DOHH2 (cell line): ENCODE measurements around the gene RNF145.
A peak's percentile ranks its signal among the peaks of the same experiment; 100 is the strongest.

ENCODE experiments used
- H3F3A ChIP-seq: fragments of 200-600 bp; sonication (generic), shearing (Covaris generic); 2 replicates; pipeline ENCODE4 v1.6.0; 2016; ENCODE audit warnings: antibody characterized with exemption, mild to moderate bottlenecking; ENCODE audit not compliant: control insufficient read depth, insufficient read depth
- H3K27ac ChIP-seq: fragments of 200-600 bp; sonication (generic); 2 replicates; pipeline ENCODE4 v1.5.1; 2014; ENCODE audit warnings: low read depth, mild to moderate bottlenecking, low read length, moderate library complexity
- H3K27me3 ChIP-seq: fragments of 200-600 bp; sonication (generic); 2 replicates; pipeline ENCODE4 v1.6.1; 2014; ENCODE audit warnings: mild to moderate bottlenecking, low read length, mixed read lengths; ENCODE audit not compliant: control insufficient read depth
- H3K36me3 ChIP-seq: fragments of 200-600 bp; sonication (generic); 2 replicates; pipeline ENCODE4 v1.6.1; 2014; ENCODE audit warnings: mild to moderate bottlenecking, low read length, moderate library complexity, mixed read lengths; ENCODE audit not compliant: control insufficient read depth
- H3K4me1 ChIP-seq: fragments of 200-600 bp; sonication (generic); 2 replicates; pipeline ENCODE4 v1.6.1; 2014; ENCODE audit warnings: mild to moderate bottlenecking, low read length, mixed read lengths; ENCODE audit not compliant: control insufficient read depth
- H3K4me2 ChIP-seq: fragments of 200-600 bp; sonication (generic); 2 replicates; pipeline ENCODE4 v1.6.0; 2014; ENCODE audit warnings: mild to moderate bottlenecking, low read length, moderate library complexity
- H3K4me3 ChIP-seq: fragments of 200-600 bp; sonication (generic); 2 replicates; pipeline ENCODE4 v1.5.1; 2014; ENCODE audit warnings: mild to moderate bottlenecking, low read length, mixed read lengths
- H3K79me2 ChIP-seq: fragments of 200-600 bp; sonication (generic); 2 replicates; pipeline ENCODE4 v1.6.1; 2014; ENCODE audit warnings: mild to moderate bottlenecking, low read length, mixed read lengths; ENCODE audit not compliant: control insufficient read depth
- H3K9me2 ChIP-seq: fragments of 200-600 bp; sonication (generic); replicated peaks from 2 replicates; pipeline ENCODE4 v1.6.1; 2014; ENCODE audit warnings: mild to moderate bottlenecking, low read length, mixed read lengths; ENCODE audit not compliant: control insufficient read depth
- H3K9me3 ChIP-seq: fragments of 200-600 bp; sonication (generic); 2 replicates; pipeline ENCODE4 v1.6.1; 2014; ENCODE audit warnings: antibody characterized with exemption, low read length, mixed read lengths; ENCODE audit not compliant: control insufficient read depth, insufficient read depth
- H4K20me1 ChIP-seq: fragments of 200-600 bp; sonication (generic); 2 replicates; pipeline ENCODE4 v1.6.0; 2014; ENCODE audit warnings: low read depth, mild to moderate bottlenecking, antibody characterized with exemption, low read length, moderate library complexity; ENCODE audit not compliant: control insufficient read depth, insufficient read depth
- EZH2phosphoT487 ChIP-seq: fragments of 200-600 bp; sonication (generic); IDR thresholded peaks from 2 replicates; pipeline ENCODE4 v1.6.1; 2017; ENCODE audit warnings: borderline replicate concordance, mild to moderate bottlenecking, antibody characterized with exemption, low read length, moderate library complexity, mixed read lengths
- TF ChIP-seq, protein P1 (sequence below): fragments of 200-600 bp; sonication (generic); IDR thresholded peaks from one replicate; pipeline ENCODE4 v1.5.1; 2014; ENCODE audit warnings: antibody characterized with exemption, mild to moderate bottlenecking, low read depth, low read length; ENCODE audit not compliant: poor library complexity, severe bottlenecking

Gene RNF145

DNA sequence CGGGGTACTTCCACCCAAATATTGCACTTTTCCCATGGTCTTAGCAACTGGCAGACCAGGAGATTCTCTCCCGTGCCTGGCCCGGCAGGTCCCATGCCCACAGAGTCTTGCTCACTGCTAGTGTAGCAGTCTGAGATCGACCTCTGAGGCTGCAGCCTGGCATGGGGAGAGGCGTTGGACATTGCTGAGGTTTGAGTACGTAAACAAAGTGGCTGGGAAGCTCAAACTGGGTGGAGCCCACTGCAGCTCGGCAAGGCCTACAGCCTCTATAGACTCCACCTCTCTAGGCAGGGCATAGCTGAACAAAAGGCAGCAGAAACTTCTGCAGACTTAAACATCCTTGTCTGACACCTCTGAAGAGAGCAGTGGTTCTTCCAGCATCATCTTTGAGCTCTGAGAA, 69.6 kb downstream of the RNF145 start:
- H3K9me2 ChIP-seq, result no peaks in the 10 kb centered on the region
- H3K27ac ChIP-seq, result no peak overlapping the region
- H3K36me3 ChIP-seq, result no peaks in the 10 kb centered on the region
- H3K79me2 ChIP-seq, result no peaks in the 10 kb centered on the region
- H3K4me3 ChIP-seq, result no peak overlapping the region
- H4K20me1 ChIP-seq, result no peaks in the 10 kb centered on the region
- H3K4me1 ChIP-seq, result no peaks in the 10 kb centered on the region
- no peak for TF ChIP-seq EZH2phosphoT487
- TF ChIP-seq, protein P1, sequence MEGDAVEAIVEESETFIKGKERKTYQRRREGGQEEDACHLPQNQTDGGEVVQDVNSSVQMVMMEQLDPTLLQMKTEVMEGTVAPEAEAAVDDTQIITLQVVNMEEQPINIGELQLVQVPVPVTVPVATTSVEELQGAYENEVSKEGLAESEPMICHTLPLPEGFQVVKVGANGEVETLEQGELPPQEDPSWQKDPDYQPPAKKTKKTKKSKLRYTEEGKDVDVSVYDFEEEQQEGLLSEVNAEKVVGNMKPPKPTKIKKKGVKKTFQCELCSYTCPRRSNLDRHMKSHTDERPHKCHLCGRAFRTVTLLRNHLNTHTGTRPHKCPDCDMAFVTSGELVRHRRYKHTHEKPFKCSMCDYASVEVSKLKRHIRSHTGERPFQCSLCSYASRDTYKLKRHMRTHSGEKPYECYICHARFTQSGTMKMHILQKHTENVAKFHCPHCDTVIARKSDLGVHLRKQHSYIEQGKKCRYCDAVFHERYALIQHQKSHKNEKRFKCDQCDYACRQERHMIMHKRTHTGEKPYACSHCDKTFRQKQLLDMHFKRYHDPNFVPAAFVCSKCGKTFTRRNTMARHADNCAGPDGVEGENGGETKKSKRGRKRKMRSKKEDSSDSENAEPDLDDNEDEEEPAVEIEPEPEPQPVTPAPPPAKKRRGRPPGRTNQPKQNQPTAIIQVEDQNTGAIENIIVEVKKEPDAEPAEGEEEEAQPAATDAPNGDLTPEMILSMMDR, result no peak
- H3F3A ChIP-seq, result no peaks in the 10 kb centered on the region
- peaks cover 2% of the 10 kb centered on the region; the same call in 1 of the 2 replicates for H3K27me3 ChIP-seq
- no peak overlapping the region for H3K4me2 ChIP-seq
- no peaks in the 10 kb centered on the region for H3K9me3 ChIP-seq

DNA sequence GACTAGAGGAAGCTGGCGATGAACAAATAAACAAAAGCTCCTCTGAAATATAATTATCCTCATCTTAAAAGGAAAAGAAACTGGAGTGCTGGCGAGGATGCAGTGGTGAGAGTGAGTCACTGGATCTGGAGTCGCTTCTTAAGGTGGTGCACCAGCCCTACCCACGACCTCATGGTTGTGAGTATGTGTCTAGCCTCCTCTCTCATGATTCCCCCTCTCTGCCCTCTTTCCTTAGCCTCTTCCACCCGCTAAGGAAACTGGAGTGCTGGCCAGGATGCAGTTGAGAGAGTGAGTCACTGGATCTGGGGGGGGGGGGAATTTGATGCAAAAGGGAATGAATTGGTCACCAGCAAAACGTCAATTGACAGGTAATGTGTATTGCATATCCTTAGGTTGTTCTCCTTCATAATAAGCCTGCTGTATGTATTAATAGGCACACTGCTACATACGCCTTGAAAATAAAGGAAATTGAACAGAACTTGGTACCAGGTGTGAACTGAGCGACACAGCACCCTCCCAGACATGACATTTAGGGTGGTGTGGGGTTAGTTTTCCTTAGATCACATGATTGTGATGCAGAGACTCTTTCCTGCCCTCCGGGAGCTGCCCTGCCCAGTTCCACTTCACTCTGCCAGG, 73.3 kb downstream of the RNF145 start:
- Histone ChIP-seq H3K4me1 (0 out of 2 replicates have a peak, but pooled peaks cover 3% of the 10 kb centered on the region), H3K36me3 (no peaks in the 10 kb centered on the region), H3K27me3 (peaks cover 12% of the 10 kb centered on the region; the same call in 1 of the 2 replicates), H3K79me2 (no peaks in the 10 kb centered on the region), H3K4me2 (no peak overlapping the region), H3K4me3 (no peak overlapping the region), H3K27ac (no peak overlapping the region), H3K9me2 (no peaks in the 10 kb centered on the region), H4K20me1 (no peaks in the 10 kb centered on the region), H3F3A (no peaks in the 10 kb centered on the region), H3K9me3 (no peaks in the 10 kb centered on the region)
- TF ChIP-seq, protein P1, result no peak
- no peak for TF ChIP-seq EZH2phosphoT487

DNA sequence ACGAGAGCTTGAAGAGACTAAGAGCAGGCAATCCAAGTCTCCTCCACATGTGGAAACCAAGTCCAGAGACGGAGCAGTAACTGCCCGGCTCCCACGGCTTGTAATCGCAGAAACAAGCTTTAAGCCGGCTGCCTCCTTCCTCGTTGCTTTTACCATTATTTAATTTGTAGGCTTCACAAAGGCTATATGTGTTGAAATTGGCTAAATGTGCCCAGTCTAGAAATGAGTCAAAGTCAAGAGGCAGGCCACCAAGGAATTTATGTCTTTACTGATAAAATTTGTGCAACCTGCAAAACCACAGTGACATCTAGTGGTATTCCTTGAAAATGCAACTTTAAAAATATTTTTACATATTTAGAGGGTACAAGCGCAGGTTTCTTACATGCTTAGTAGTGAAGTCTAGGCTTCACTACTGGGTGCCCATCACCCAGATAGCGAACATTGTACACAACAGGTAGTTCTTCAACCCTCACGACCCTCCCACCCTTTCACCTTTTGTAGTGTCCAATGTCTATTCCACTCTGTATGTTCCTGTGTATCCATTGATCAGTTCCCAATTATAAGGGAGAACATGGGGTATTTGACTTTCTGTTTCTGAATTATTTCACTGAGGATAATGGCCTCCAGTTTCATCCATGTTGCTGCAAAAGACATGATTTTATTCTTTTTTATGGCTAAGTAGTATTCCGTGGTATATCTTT, 76.2 kb downstream of the RNF145 start:
- Histone ChIP-seq H3K9me3 (no peaks in the 10 kb centered on the region), H3K27ac (no peak overlapping the region), H3F3A (no peaks in the 10 kb centered on the region), H3K4me1 (0 out of 2 replicates have a peak, but pooled peaks cover 3% of the 10 kb centered on the region), H3K4me3 (no peak overlapping the region), H3K36me3 (no peaks in the 10 kb centered on the region), H3K79me2 (no peaks in the 10 kb centered on the region), H3K27me3 (peaks cover 12% of the 10 kb centered on the region; the same call in 1 of the 2 replicates), H3K4me2 (no peak overlapping the region), H3K9me2 (no peaks in the 10 kb centered on the region), H4K20me1 (no peaks in the 10 kb centered on the region)
- no peak for TF ChIP-seq EZH2phosphoT487
- TF ChIP-seq, protein P1, result peak; percentile 70
